Stimulated activated CD4-positive, alpha-beta T cell treated with anti-CD3 and anti-CD28 coated beads, Interleukin-4, amount 100 ng/mL, for 24 hours (primary cell): ENCODE results near the gene SLCO4A1.

Source experiments
- DNase-seq: peaks from one replicate; pipeline ENCODE4 v3.0.0-alpha.2; 2020

Gene SLCO4A1

GRCh38 chr20:62642051-62642665 lies at the start of gene SLCO4A1:
SLCO4A1 (plus strand) TSS chr20:62642503; CDS start chr20:62656455, 13,952 bp downstream.
- peak; percentile 84 for DNase-seq

GRCh38 chr20:62592506-62593177 lies 49.7 kb upstream of the SLCO4A1 start:
- no peak for DNase-seq

- DNase-seq = no peak
These were observed 48.7 kb upstream of the SLCO4A1 start for GRCh38 chr20:62593616-62594015.

GRCh38 chr20:62595069-62595468 lies 47.2 kb upstream of the SLCO4A1 start:
- no peak for DNase-seq

GRCh38 chr20:62595491-62595890 lies 46.8 kb upstream of the SLCO4A1 start:
- no peak for DNase-seq

GRCh38 chr20:62596486-62596885 lies 45.8 kb upstream of the SLCO4A1 start:
- DNase-seq = no peak

- DNase-seq = no peak
These were observed 45.4 kb upstream of the SLCO4A1 start for GRCh38 chr20:62596921-62597320.

GRCh38 chr20:62597416-62598115 lies 44.7 kb upstream of the SLCO4A1 start:
- no peak for DNase-seq

GRCh38 chr20:62598761-62599194 lies 43.5 kb upstream of the SLCO4A1 start:
- DNase-seq = no peak

GRCh38 chr20:62599216-62600110 lies 42.8 kb upstream of the SLCO4A1 start:
- no peak for DNase-seq

- DNase-seq = no peak
These were observed 41.1 kb upstream of the SLCO4A1 start for GRCh38 chr20:62601172-62601571.

GRCh38 chr20:62601714-62602113 lies 40.6 kb upstream of the SLCO4A1 start:
- DNase-seq = no peak

GRCh38 chr20:62602550-62602949 lies 39.8 kb upstream of the SLCO4A1 start:
- DNase-seq = peak; percentile 22

GRCh38 chr20:62603021-62603906 lies 39.0 kb upstream of the SLCO4A1 start:
- peak; percentile 18 for DNase-seq

GRCh38 chr20:62603907-62604785 lies 38.2 kb upstream of the SLCO4A1 start:
- DNase-seq = no peak

- DNase-seq = no peak
These were observed 37.5 kb upstream of the SLCO4A1 start for GRCh38 chr20:62604796-62605195.

GRCh38 chr20:62605236-62605943 lies 36.9 kb upstream of the SLCO4A1 start:
- no peak for DNase-seq

- DNase-seq = no peak
These were observed 36.3 kb upstream of the SLCO4A1 start for GRCh38 chr20:62606016-62606415.

- no peak for DNase-seq
These were observed 35.6 kb upstream of the SLCO4A1 start for GRCh38 chr20:62606551-62607201.
